HEK293 (cell line): ENCODE results near the gene NUCKS1.
A peak's percentile ranks its signal among the peaks of the same experiment; 100 is the strongest.

ENCODE experiments used
- CTCF ChIA-PET: fragments of 350-600 bp; formaldehyde crosslinking; extraction: SDS; loops from one replicate; lab custom pipeline; 2021; ENCODE audit warnings: antibody characterized with exemption; lab: Yijun Ruan, JAX
- POLR2A ChIA-PET: fragments of 300-600 bp; formaldehyde crosslinking; extraction: SDS; loops from one replicate; lab custom pipeline; 2020; ENCODE audit warnings: antibody characterized with exemption, inconsistent platforms; lab: Yijun Ruan, JAX
- H3K27ac ChIP-seq: fragments of 200-500 bp; sonication (Bioruptor generic); 2 replicates; pipeline ENCODE4 v1.5.1; 2014; ENCODE audit warnings: low read depth, low read length, control low read depth, inconsistent platforms; ENCODE audit errors: extremely low read depth
- H3K36me3 ChIP-seq, 2 experiments: fragments of 200-500 bp in 1 of 2; sonication (Bioruptor generic) in 1 of 2; 1 replicate in 1 of 2; 2 replicates in 1 of 2; pipeline ENCODE4 v1.5.1; 2014 to 2017; ENCODE audit warnings: inconsistent platforms in 2 of 2, low read length in 2 of 2; ENCODE audit not compliant: control insufficient read depth in 2 of 2, insufficient read depth in 1 of 2
- H3K4me1 ChIP-seq: fragments of 200-500 bp; sonication (Bioruptor generic); 2 replicates; pipeline ENCODE4 v1.5.1; 2014; ENCODE audit warnings: mild to moderate bottlenecking, low read length, inconsistent platforms; ENCODE audit not compliant: control insufficient read depth, insufficient read depth
- H3K4me3 ChIP-seq: 2 replicates; pipeline ENCODE4 v1.5.1; 2011; ENCODE audit warnings: low read depth, mild to moderate bottlenecking, control low read depth, low read length, moderate library complexity
- H3K9me3 ChIP-seq: fragments of 200-500 bp; sonication (Bioruptor generic); 2 replicates; pipeline ENCODE4 v1.5.1; 2014; ENCODE audit warnings: low read depth, low read length, inconsistent platforms; ENCODE audit not compliant: control insufficient read depth, insufficient read depth
- OSR2 ChIP-seq: fragments of 450-650 bp; formaldehyde crosslinking; IDR thresholded peaks from 2 replicates; pipeline ENCODE4 v1.5.1; 2016; ENCODE audit warnings: missing biosample characterization, missing genetic modification characterization
- ZEB2 ChIP-seq: fragments of 450-650 bp; formaldehyde crosslinking; IDR thresholded peaks from 2 replicates; pipeline ENCODE4 v1.5.1; 2016; ENCODE audit warnings: missing biosample characterization, missing genetic modification characterization
- ZNF140 ChIP-seq: fragments of 450-650 bp; formaldehyde crosslinking; IDR thresholded peaks from 2 replicates; pipeline ENCODE4 v1.5.1; 2016; ENCODE audit warnings: missing biosample characterization, missing genetic modification characterization
- ZNF221 ChIP-seq: fragments of 450-650 bp; formaldehyde crosslinking; IDR thresholded peaks from 2 replicates; pipeline ENCODE4 v1.5.1; 2017; ENCODE audit warnings: missing biosample characterization, missing genetic modification characterization, borderline replicate concordance
- ZNF266 ChIP-seq: fragments of 450-650 bp; formaldehyde crosslinking; IDR thresholded peaks from 2 replicates; pipeline ENCODE4 v1.5.1; 2016; ENCODE audit warnings: missing biosample characterization, missing genetic modification characterization, low read depth
- ZNF404 ChIP-seq: fragments of 450-650 bp; formaldehyde crosslinking; IDR thresholded peaks from 2 replicates; pipeline ENCODE4 v1.5.1; 2017; ENCODE audit warnings: missing biosample characterization, missing genetic modification characterization
- ZNF558 ChIP-seq: fragments of 450-650 bp; formaldehyde crosslinking; IDR thresholded peaks from 2 replicates; pipeline ENCODE4 v1.5.1; 2016; ENCODE audit warnings: missing biosample characterization, missing genetic modification characterization
- ZNF664 ChIP-seq: fragments of 450-650 bp; formaldehyde crosslinking; IDR thresholded peaks from 2 replicates; pipeline ENCODE4 v1.5.1; 2016; ENCODE audit warnings: missing biosample characterization, missing genetic modification characterization
- ZNF677 ChIP-seq: fragments of 450-650 bp; IDR thresholded peaks from 2 replicates; pipeline ENCODE4 v1.5.0; 2018; ENCODE audit warnings: missing biosample characterization, mild to moderate bottlenecking, missing genetic modification characterization, moderate library complexity
- TF ChIP-seq, protein P1 (sequence below): fragments of 450-650 bp; formaldehyde crosslinking; IDR thresholded peaks from 2 replicates; pipeline ENCODE4 v1.5.1; 2016; ENCODE audit warnings: missing biosample characterization, missing genetic modification characterization, borderline replicate concordance
- TF ChIP-seq, protein P2 (sequence below): fragments of 450-650 bp; formaldehyde crosslinking; IDR thresholded peaks from 2 replicates; pipeline ENCODE4 v1.5.1; 2016; ENCODE audit warnings: missing biosample characterization, missing genetic modification characterization
- TF ChIP-seq, protein P3 (sequence below): fragments of 450-650 bp; formaldehyde crosslinking; IDR thresholded peaks from 2 replicates; pipeline ENCODE4 v1.5.1; 2017; ENCODE audit warnings: missing biosample characterization, missing genetic modification characterization

NUCKS1 gene

DNA sequence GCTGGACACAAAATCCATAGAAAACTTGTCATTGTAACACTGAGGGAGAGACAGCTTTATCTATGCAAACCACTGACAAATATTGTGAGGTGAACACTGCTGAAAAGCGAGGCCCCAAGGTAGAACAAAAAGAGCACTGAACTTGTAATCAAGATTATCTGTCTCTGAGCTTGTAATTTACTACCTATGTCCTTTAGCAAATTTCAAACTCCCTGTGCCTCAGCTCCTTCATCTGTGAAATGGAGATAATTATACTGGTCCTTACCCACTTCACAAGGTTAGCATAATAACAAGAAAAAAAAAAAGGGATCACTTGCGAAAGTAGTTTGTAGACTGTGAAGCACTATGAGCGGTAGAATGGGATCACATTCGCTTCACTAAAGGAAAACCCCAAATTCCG, 4.9 kb upstream of the NUCKS1 start (continued):
- TF ChIP-seq, protein P1, sequence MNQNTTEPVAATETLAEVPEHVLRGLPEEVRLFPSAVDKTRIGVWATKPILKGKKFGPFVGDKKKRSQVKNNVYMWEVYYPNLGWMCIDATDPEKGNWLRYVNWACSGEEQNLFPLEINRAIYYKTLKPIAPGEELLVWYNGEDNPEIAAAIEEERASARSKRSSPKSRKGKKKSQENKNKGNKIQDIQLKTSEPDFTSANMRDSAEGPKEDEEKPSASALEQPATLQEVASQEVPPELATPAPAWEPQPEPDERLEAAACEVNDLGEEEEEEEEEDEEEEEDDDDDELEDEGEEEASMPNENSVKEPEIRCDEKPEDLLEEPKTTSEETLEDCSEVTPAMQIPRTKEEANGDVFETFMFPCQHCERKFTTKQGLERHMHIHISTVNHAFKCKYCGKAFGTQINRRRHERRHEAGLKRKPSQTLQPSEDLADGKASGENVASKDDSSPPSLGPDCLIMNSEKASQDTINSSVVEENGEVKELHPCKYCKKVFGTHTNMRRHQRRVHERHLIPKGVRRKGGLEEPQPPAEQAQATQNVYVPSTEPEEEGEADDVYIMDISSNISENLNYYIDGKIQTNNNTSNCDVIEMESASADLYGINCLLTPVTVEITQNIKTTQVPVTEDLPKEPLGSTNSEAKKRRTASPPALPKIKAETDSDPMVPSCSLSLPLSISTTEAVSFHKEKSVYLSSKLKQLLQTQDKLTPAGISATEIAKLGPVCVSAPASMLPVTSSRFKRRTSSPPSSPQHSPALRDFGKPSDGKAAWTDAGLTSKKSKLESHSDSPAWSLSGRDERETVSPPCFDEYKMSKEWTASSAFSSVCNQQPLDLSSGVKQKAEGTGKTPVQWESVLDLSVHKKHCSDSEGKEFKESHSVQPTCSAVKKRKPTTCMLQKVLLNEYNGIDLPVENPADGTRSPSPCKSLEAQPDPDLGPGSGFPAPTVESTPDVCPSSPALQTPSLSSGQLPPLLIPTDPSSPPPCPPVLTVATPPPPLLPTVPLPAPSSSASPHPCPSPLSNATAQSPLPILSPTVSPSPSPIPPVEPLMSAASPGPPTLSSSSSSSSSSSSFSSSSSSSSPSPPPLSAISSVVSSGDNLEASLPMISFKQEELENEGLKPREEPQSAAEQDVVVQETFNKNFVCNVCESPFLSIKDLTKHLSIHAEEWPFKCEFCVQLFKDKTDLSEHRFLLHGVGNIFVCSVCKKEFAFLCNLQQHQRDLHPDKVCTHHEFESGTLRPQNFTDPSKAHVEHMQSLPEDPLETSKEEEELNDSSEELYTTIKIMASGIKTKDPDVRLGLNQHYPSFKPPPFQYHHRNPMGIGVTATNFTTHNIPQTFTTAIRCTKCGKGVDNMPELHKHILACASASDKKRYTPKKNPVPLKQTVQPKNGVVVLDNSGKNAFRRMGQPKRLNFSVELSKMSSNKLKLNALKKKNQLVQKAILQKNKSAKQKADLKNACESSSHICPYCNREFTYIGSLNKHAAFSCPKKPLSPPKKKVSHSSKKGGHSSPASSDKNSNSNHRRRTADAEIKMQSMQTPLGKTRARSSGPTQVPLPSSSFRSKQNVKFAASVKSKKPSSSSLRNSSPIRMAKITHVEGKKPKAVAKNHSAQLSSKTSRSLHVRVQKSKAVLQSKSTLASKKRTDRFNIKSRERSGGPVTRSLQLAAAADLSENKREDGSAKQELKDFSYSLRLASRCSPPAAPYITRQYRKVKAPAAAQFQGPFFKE (tag by site-specific recombination), result no peak
- TF ChIP-seq ZNF404 (tag by site-specific recombination) (no peak), ZNF221 (no peak), ZNF558 (tag by site-specific recombination) (no peak)
- TF ChIP-seq, protein P2, sequence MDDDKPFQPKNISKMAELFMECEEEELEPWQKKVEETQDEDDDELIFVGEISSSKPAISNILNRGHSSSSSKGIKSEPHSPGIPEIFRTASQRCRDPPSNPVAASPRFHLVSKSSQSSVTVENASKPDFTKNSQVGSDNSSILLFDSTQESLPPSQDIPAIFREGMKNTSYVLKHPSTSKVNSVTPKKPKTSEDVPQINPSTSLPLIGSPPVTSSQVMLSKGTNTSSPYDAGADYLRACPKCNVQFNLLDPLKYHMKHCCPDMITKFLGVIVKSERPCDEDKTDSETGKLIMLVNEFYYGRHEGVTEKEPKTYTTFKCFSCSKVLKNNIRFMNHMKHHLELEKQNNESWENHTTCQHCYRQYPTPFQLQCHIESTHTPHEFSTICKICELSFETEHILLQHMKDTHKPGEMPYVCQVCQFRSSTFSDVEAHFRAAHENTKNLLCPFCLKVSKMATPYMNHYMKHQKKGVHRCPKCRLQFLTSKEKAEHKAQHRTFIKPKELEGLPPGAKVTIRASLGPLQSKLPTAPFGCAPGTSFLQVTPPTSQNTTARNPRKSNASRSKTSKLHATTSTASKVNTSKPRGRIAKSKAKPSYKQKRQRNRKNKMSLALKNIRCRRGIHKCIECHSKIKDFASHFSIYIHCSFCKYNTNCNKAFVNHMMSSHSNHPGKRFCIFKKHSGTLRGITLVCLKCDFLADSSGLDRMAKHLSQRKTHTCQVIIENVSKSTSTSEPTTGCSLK (tag by site-specific recombination), result no peak
- TF ChIP-seq, protein P3, sequence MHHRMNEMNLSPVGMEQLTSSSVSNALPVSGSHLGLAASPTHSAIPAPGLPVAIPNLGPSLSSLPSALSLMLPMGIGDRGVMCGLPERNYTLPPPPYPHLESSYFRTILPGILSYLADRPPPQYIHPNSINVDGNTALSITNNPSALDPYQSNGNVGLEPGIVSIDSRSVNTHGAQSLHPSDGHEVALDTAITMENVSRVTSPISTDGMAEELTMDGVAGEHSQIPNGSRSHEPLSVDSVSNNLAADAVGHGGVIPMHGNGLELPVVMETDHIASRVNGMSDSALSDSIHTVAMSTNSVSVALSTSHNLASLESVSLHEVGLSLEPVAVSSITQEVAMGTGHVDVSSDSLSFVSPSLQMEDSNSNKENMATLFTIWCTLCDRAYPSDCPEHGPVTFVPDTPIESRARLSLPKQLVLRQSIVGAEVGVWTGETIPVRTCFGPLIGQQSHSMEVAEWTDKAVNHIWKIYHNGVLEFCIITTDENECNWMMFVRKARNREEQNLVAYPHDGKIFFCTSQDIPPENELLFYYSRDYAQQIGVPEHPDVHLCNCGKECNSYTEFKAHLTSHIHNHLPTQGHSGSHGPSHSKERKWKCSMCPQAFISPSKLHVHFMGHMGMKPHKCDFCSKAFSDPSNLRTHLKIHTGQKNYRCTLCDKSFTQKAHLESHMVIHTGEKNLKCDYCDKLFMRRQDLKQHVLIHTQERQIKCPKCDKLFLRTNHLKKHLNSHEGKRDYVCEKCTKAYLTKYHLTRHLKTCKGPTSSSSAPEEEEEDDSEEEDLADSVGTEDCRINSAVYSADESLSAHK (tag by site-specific recombination), result no peak

DNA sequence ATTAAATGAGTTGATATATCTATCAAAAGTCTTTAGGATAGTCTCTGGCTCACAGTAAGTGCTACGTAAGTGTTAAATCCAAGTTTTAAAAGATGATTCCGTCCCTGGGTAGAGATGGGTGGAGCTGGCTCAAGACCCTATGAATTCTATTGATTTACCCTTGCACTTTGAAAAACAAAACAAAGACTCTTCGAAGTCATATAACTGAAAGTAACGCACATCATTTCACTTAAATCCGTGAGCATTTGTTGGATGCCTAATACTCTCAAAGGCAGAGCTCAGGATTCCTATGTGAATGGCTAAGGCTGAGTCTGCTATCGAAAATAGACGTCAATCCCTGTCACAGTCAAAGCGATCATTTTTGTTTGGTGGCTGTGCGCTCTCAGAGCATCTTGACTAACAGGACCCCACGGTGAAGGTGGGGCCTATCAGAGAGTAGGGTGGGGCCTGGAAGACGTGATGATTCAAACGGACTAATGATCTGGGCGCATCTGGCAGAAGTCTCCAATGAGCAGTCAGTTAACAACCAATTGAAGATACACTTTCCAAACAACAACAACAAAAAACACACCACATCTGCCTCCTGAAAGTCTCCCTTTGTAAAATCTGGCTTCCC, 1.2 kb upstream of the NUCKS1 start:
- Histone ChIP-seq H3K4me1 (no peaks in the 10 kb centered on the region), H3K27ac (no peak overlapping the region), H3K4me3 (no peak overlapping the region), H3K36me3 (peaks cover 0 to 10% of the 10 kb centered on the region in 2 experiments; a peak in 2 of 3 replicates), H3K9me3 (no peaks in the 10 kb centered on the region)
- ChIA-PET CTCF (interaction anchor here (0.6 kb wide), 1 partner anchor 1691 kb away, joined by 3 read pairs; no protein-coding TSS in a partner anchor), POLR2A (no interaction called here)
- TF ChIP-seq ZEB2 (no peak), OSR2 (tag by site-specific recombination) (no peak), ZNF266 (no peak), ZNF664 (peak; percentile 74; the same call in 1 of the 2 replicates), ZNF140 (tag by site-specific recombination) (no peak), ZNF677 (tag by site-specific recombination) (0 out of 2 replicates have a peak, but pooled peaks have one; percentile 19)
